Putamen (tissue), 1 donor: ENCODE results near the gene DNER.
A peak's percentile ranks its signal among the peaks of the same experiment; 100 is the strongest.
"Not testable (repeated sequence)": the region's sequence is repeated elsewhere in the genome, so short reads cannot be mapped to it uniquely, and the experiment has no call there.

Source experiments
- DNase-seq: peaks from one replicate; pipeline ENCODE4 v3.0.0-alpha.2; 2016; ENCODE audit warnings: low spot score

Gene DNER

DNA sequence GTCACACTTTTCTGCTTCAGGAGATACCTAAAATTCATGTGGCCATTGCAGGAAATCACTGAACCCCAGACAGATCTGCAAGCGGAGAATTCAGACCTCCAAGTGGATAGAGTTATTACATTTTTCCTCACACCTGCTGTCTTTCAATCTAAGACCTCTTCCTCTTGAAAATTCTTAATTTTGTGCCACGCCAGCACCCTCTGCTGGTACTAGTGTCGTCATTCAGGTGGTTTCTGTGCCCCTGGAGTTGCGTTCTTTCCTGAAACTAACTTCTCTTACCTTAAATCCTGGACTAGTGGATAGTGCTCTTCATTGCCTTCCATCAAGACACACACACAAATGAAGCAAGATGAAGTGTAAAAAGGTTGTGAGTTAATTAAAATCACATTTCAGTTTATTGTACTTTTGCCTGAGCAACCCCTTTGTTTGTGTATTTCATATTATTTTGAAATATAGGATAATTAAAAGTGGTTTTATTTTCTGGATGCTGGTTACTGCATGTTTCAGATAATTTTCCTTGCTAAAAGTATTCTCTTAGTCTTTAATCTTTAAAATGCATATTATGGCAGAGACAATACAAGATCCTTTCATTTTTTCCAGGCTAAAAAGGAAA lies 1.6 kb upstream of the DNER start:
- DNase-seq, result peak; percentile 64

GRCh38 chr2:229714736-229715541 lies 584 bp upstream of the DNER start:
- DNase-seq, result peak; percentile 53

DNA sequence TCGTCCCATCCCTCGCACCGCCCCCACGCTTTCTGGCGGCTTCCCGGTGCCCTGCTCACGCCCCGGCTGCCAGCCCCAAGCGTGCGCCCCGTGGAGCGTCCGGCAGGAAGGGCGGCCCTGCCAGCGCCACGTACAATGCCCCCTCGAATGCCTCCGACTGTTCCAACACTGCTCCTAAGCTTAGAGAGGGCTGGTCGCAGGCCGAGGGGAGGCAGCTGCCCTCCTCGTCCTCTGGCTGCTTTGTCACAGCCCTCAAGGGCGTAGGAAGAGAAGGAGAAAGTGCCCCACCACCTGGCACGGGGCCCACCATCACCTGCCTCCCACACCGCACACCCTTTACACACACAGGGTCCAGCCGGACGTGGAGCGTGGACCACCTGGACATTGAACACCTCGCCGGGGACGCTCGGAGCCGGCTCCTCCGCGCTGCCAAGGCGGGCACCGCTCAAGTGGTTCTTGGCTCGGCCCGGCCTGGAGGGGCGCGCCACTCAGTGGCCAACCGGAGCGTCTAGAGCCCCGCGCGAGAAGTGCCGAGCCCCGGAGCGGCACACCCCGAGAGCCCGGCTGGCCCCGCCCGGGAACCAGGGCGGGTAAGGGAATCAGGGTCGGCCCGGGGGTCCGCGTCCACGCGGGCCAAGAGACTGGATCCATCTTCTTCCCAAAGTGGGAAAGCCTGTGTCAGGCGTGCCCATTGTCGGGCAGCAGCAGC lies 830 bp downstream of the DNER start:
- DNase-seq, result peak; percentile 75

DNA sequence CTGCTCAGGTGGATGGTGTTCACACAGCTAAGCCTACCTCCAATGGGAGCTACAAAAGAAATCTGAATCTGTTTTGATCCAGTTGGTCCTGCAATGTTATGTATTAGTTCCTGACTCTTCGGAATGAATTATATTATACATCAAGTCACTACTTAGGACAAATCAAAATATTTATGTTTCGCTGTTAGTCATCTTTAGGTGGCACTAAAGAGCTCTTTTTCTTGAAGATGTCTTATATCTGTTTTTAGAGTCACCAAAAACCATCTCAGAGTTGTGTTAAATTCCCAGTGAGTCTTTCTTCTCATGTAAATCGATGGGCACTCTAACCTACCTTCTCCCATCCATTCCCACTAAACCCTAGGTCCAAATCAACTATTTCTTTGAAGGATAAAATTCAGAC lies 2.2 kb downstream of the DNER start:
- no peak for DNase-seq

DNA sequence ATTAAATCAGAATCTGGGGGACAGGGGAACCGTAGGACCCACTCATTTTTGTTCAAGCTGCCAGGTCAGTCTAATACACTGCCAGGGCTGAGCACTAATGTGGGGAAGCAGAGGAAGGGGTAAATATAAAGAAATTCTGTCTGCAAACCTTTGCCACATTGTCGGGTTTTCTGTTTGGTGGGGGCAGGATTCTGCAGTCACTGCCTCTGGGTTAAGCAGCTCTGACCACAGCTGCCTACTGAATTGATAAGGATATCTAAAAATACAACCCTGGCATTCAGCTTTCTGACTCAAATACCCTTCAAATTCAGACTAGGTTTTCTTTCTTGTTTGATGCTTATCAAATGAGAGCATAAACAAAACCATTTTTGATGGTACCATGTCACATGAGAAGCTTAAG lies 6.0 kb downstream of the DNER start:
- no peak for DNase-seq

- peak; percentile 83 for DNase-seq
These were observed 10.3 kb downstream of the DNER start for GRCh38 chr2:229703909-229704630.

DNA sequence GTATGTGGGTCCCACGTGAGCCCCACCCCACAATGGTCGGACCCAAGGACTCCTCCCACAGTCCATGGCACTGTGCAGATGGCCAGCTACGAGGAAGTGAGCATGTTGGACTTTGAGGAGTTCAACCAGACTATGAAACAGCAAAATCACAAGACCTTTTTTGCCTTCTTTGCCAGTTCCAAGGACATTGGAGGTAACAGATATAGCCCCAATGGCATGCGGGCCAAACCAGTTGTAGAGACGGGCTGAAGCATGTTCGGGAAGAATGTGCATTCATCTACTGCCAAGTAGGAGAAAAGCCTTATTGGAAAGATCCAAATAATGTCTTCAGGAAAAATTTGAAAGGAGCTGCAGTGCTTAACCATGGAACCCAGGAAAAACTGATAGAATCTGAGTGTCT lies 12.6 kb downstream of the DNER start:
- DNase-seq, result no peak

DNA sequence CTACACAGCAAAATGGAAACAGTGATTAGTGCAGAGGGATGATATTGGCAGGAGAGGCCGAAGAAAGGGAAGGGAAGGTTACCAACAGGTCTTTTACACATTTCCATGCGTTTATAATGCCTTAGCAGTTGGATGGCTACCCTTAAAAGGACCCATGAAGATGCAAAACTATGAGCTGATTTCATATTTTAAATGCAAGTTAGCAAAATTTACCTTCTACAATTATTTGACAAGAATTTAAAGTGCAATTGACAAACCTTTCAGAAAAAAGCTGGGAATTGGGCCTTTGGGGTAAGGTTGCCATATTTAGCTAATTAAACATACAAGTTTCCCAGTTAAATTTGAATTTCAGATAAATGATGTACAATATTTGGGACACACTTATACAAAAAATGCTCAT lies 13.3 kb downstream of the DNER start:
- no peak for DNase-seq

DNA sequence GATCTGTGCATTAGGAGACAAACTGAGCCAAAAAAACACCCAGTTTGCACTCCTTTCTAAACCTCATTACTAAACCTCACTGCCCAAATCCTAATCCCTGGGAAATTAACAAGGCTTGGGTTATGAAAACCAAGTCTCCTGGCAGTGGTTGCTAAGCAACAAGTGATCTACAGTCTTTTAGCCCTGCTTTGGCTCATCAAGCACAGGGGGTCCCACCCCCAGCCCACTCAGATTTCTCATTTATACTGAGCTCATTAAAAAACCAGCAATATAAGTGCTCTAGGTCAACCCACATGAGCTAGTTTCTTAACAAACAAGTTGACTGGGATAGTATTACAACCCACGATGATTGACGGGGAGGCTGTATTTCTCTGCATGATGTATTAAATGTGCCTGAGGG lies 18.4 kb downstream of the DNER start:
- no peak for DNase-seq

- DNase-seq, result not testable (repeated sequence)
These were observed 20.5 kb downstream of the DNER start for GRCh38 chr2:229693845-229694244.

DNA sequence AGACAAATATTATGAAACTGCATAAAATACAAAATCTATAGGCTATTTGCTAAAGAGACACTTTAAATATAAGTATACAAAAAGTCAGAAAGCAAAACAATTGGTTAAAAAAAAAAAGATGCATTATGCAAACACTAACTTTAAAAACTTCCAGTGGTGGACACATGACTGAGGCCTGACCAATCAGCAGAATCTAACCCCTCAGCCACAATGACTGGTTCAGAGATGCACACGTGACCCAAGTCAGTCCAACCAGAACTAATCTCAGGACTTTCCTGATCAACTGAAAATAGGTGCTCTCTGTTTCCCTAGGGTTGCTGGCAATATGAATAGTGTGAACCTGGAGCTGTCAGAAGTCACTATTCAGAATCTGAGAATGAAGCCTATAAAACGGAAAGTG lies 22.7 kb downstream of the DNER start:
- no peak for DNase-seq

DNA sequence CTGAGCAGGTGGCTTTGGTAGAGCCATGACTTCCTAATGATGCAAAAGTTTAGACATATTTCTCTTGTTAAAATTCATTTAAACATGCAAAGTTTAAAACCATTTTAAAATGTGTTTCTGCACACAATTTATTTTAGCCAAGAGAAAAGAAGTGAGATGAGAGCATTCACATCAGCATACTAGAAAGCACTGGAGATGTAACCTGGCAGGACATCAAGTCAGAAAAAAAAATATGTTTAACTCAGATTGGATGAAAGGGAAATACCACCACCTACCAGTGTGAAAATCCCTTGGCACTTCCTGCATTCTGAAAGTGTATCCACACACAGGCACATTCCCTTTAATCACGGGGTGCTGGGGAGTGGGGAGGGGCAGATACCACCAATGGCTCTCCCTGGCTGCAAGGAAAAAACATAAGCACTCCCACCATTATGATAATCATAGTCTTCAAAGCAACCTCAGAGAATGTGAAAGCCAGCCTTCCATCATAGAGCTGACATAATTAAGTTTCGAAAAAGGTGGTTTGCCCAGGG lies 25.0 kb downstream of the DNER start:
- no peak for DNase-seq

DNA sequence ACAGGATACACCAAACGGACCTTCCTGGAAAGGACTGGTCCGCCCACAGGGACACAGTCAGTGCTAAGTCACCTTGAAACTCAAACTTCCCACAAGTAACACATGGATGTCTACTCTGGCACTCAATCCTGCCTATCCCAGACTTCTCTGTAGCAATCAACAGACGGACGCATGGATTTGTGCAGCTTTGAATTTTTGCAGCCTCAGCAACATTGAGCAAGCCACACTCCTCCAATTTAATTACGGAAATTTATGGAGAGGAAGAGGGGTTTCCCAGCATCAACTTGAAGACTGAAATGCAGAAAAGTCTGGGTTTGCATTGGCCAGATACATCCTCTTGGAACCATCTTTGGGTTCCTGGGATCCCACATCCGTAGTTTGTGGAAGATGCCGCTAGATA lies 26.2 kb downstream of the DNER start:
- DNase-seq, result no peak

- no peak for DNase-seq
These were observed 28.0 kb downstream of the DNER start for GRCh38 chr2:229686122-229686919.

- DNase-seq, result no peak
These were observed 29.3 kb downstream of the DNER start for GRCh38 chr2:229684942-229685562.

GRCh38 chr2:229679393-229680125 lies 34.8 kb downstream of the DNER start:
- DNase-seq, result no peak

DNA sequence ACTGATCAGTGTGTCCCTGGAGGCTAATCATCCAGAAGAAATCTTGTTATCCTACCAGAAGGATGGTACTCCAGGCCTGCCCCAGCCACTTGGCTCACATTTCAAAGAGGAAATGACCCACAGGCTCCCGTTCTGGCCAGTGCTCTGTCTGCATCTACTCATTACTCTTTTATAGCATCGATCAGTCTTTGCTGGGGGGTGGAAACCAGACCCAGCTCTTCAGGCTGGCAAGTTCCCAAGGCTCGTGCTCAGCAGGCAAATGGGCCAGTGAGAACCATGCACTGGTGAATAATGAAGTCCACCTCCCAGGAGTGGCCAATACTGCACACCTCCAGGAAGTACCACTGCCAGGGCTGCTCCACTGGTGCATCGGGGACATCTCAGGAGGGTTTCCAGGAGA lies 38.8 kb downstream of the DNER start:
- DNase-seq, result no peak

GRCh38 chr2:229674830-229675530 lies 39.4 kb downstream of the DNER start:
- DNase-seq, result no peak

GRCh38 chr2:229673676-229674075 lies 40.7 kb downstream of the DNER start:
- no peak for DNase-seq

DNA sequence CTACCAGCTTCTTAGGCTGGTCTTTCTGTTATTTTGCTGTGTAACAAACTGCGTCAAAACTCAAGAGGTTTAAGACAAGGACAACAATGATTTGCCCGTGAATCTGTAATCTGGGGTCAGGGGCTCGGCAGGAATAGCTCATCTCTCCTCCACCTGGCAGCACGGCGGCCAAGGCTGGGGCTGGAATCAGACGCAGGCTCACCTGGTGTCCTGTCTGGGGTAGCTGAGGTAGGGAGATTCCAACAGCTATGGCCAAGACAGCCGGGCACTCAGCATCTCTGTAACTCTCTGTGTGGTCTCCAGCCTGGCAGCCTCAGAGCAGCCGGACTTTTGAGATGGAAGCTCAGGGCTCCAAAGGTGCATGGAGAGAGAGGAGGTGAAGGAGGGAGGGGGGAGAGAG lies 42.3 kb downstream of the DNER start:
- no peak for DNase-seq
